ENCODE results near the gene TMEM37. TPM values are rescaled to one million over a fixed set of nuclear protein-coding genes. Genes with fewer than 3 reads are reported as not detected.
A peak's percentile ranks its signal among the peaks of the same experiment; 100 is the strongest.

The TMEM37 gene
- total and polyA plus RNA-seq, 2 of the 13 experiments (the other 11 are each of a cell fraction or from before 2014, with no cell fraction given) = 37.7 to 115 TPM

DNA sequence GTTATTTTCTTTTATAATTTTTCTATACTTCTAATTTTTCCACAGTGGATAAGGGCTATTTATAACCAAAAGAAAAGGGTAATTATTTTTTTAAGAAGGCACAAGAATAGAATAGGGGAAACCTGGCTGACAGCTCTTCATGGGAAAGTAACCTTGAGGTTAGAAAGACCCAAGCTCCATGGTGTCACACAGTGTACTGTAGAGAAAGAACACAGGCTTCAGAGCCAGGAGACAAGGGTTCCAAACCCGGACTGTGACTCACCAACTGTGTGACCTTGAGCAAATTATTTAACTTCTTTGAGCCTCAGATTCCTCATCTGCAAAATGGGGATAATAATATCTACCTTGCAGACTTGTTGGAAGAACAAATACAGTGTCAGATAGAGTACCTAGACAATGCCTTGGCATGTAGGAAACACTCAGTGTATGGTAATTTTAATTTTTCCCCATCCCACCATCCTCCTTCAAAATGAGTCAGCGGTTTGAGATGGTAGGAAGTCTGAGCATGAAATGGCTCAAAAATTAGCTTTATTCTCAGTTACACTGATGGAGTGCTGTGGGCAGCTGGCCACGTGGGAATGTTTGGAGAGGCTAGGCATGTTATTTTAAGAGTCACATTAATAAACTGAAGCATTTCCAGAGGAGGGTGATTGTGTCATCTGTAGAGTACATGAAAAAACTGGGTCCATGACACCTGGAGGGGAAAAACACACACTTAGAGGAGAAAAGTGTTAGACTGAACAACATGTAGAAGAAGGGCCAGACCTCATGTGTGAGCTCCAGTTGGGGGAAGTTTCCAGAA lies 36.7 kb downstream of the TMEM37 start:
- peaks cover 2 to 40% of the 10 kb centered on the region in 2 experiments; a peak in 4 of 5 replicates for H3K27me3 ChIP-seq (ENCODE audit: control insufficient read depth in 1 of 2, insufficient read depth in 2 of 2, low read length in 2 of 2)
- H3K27ac ChIP-seq (ENCODE audit: extremely low read length, insufficient read depth, low read length) = no peak overlapping the region
- H3K9ac ChIP-seq (ENCODE audit: insufficient read depth, low read depth, low read length) = no peak overlapping the region
- BruUV-seq (replicated peaks) = no TSS peak
- intact Hi-C loops (cut with micrococcal nuclease; ENCODE audit: unreplicated experiment) (no loop called here), in situ Hi-C loops (cut with HindIII; ENCODE audit: extremely low pct_ligation_motif_present, low pct_unique_long_range_greater_than_20kb) (no loop called here)
- no peaks in the 10 kb centered on the region for H3K79me2 ChIP-seq (ENCODE audit: insufficient read depth, low read length)
- peaks cover 53% of the 10 kb centered on the region for H3K4me1 ChIP-seq (ENCODE audit: insufficient read depth, low read length)
- ChIA-PET POLR2A (no interaction called here), CTCF (ENCODE audit: low intra/inter-chr PET ratio, low total read pairs) (no interaction called here)
- H3K4me2 ChIP-seq (ENCODE audit: low read depth, low read length) = no peak overlapping the region
- no peaks in the 10 kb centered on the region for H3K9me3 ChIP-seq (ENCODE audit: low read length)
- 36% methylated on average over 3 of the region's 3 CpGs for WGBS (ENCODE audit: low lambda C conversion rate)
- DNase-seq (ENCODE audit: low spot score) (no peak), FAIRE-seq (no peak), ATAC-seq (no peak)
- no peaks in the 10 kb centered on the region for H3K36me3 ChIP-seq (replicated peaks in 1 of 2; ENCODE audit: control insufficient read depth in 1 of 2, insufficient read depth in 2 of 2, low read length in 2 of 2)
- H3K4me3 ChIP-seq (replicated peaks in 1 of 3; ENCODE audit: insufficient read depth in 1 of 3, low read depth in 2 of 3, low read length in 3 of 3) = no peak overlapping the region
- no peak overlapping the region for H2AFZ ChIP-seq (ENCODE audit: low read length)
- H4K20me1 ChIP-seq (ENCODE audit: insufficient read depth, low read length) = no peaks in the 10 kb centered on the region
- TF ChIP-seq ZNF549 (CRISPR knock-in tag; IDR thresholded peaks at IDR 0.05) (no peak), FOSL2 (CRISPR knock-in tag; IDR thresholded peaks at IDR 0.05) (peak; percentile 45), ZNF629 (CRISPR knock-in tag; conservative IDR thresholded peaks at IDR 0.05) (peak; percentile 85), KDM1A (CRISPR knock-in tag; IDR thresholded peaks at IDR 0.05) (0 out of 2 replicates have a peak, but pooled peaks have one; percentile 30), ZMYM3 (CRISPR knock-in tag; IDR thresholded peaks at IDR 0.05) (0 out of 2 replicates have a peak, but pooled peaks have one; percentile 16)
- TF ChIP-seq, protein P1, sequence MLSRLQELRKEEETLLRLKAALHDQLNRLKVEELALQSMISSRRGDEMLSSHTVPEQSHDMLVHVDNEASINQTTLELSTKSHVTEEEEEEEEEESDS (CRISPR knock-in tag; IDR thresholded peaks at IDR 0.05; ENCODE audit: borderline replicate concordance) = no peak
- TF ChIP-seq, protein P2, sequence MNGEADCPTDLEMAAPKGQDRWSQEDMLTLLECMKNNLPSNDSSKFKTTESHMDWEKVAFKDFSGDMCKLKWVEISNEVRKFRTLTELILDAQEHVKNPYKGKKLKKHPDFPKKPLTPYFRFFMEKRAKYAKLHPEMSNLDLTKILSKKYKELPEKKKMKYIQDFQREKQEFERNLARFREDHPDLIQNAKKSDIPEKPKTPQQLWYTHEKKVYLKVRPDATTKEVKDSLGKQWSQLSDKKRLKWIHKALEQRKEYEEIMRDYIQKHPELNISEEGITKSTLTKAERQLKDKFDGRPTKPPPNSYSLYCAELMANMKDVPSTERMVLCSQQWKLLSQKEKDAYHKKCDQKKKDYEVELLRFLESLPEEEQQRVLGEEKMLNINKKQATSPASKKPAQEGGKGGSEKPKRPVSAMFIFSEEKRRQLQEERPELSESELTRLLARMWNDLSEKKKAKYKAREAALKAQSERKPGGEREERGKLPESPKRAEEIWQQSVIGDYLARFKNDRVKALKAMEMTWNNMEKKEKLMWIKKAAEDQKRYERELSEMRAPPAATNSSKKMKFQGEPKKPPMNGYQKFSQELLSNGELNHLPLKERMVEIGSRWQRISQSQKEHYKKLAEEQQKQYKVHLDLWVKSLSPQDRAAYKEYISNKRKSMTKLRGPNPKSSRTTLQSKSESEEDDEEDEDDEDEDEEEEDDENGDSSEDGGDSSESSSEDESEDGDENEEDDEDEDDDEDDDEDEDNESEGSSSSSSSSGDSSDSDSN (CRISPR knock-in tag; IDR thresholded peaks at IDR 0.05) = peak; percentile 7; the same call in 1 of the 2 replicates

Measured in HepG2 (cell line).